GM19328 (cell line): Measurements from ENCODE around the gene UQCRQ.

ENCODE experiments used
- ATAC-seq: cut with Tn5 transposase; IDR thresholded peaks from one replicate; pipeline ENCODE4 v1.9.1; 2021; ENCODE audit warnings: mild to moderate bottlenecking, moderate library complexity; ENCODE audit not compliant: unreplicated experiment

The UQCRQ gene

GRCh38 chr5:132905938-132906337, 39.5 kb downstream of the UQCRQ start:
- ATAC-seq = no peak

- no peak for ATAC-seq
Measured at GRCh38 chr5:132907161-132907560, 40.7 kb downstream of the UQCRQ start.

GRCh38 chr5:132909702-132910101, 43.3 kb downstream of the UQCRQ start:
- ATAC-seq = no peak

- ATAC-seq = no peak
Measured at GRCh38 chr5:132915681-132916080, 49.2 kb downstream of the UQCRQ start.

- no peak for ATAC-seq
Measured at GRCh38 chr5:132916086-132916485, 49.6 kb downstream of the UQCRQ start.
